Stimulated activated CD4-positive, alpha-beta T cell treated with anti-CD3 and anti-CD28 coated beads, Interleukin-12 subunit alpha, Interleukin-12 subunit beta, amount 100 ng/mL, for 4 hours (primary cell): ENCODE results near the gene FEZ2.

Source experiments
- DNase-seq: peaks from one replicate; pipeline ENCODE4 v3.0.0-alpha.2; 2020

Gene FEZ2

DNA sequence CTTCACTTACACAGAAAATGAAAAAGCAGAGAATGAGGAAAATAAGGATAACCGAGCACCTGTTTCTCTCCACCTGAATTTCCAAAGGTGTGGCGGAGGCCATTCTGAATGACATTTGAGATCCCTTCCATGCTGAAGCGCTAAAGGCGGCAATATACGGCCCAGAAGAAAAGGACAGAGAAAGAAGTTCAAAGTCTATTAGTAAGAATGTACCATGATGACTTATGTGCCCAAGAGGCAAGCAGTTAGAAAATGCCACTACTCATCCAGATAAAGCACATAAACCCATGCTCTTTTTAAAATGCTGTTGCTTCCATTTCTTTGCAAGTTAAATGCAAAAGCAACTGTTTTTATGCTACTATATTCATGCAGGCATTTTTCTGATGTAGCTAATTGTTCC, 37.2 kb downstream of the FEZ2 start:
- DNase-seq = no peak

DNA sequence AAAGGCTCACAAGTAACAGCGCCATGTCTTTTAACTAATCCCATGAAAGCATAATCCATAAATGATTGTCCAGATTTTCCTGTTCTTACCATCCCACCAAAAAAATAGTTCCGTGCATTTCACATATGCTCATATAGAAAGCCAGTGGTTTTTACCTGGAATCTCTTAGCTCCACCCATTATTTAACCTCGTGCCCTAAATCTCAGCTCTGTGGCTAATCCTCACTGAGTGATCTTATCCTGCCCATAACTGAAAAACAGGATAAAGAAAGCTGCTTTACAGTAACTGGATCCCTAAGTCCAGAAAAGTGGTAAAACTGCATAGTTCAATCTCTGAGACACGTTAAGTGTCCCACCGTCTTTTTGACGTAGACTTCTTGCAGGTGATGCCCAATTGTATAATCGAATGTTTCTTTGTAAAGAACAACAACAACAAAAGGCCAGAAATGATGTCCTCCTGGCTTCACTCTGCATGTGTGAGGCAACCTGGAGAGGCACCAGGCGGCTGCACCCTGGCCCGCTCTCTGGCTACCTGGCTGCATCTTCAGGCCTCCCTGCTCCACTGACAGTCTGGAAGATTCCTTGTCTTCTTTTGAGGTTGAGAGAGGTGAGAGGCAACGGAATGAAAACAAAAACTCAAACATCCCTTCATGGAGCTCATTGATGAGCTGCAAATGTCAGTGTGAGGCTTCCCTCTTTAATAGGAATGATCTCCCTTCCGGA, 38.6 kb downstream of the FEZ2 start:
- DNase-seq = no peak

DNA sequence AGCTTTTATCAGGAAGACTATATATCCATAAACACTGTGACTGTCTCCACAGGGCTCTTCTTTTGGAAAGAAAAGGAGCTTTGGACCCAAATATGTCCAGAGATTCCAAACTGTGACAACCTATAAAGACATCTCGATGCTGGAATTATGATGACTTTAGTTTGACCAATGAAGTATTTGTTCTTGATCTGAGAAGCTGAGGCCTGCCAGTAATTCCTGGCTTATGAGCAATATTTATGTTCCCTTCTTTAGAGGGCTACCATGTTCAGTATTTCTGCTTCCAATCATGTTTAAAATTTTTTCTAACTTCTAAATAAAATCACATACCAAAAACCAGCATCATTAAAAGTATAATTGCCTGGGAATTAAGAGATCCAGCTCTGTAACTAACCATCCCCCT, 41.1 kb downstream of the FEZ2 start:
- DNase-seq = no peak

DNA sequence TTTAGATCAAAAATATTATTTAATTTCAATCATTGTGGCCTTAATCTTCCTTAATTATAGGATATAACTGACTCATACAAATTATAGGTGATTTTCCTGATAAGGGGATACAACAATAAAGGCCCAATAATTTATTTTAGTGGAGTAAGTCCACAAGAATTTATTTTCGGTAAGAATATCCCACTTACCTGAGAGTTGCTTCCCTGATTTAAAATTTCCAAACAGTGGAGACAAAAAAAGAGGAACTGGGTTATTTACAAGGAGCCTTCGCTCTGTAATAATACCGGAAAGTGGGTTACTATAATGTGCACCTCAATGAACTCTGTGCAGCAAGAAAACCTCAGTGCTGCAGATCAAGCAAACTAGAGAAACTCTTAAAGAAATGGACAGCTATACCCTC, 42.2 kb downstream of the FEZ2 start:
- no peak for DNase-seq

DNA sequence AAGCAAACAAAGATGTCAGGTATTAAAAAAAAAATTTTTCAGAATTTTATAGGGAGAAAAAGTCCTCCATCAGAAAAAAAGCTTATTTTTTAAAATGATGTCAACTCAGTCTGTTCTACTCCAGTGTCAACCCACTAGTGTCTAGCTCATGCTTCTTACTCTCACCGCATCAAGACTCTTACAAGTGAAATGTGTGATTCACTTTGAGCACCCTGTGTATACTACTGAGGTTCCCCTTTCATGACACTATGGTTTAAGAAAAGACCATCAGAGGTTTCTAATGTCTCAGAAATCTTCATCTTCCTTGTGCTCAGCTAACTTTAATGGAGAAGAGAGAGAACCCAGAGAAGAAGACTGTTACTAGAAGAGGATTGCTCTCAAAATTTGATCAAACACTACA, 43.4 kb downstream of the FEZ2 start:
- DNase-seq = no peak

DNA sequence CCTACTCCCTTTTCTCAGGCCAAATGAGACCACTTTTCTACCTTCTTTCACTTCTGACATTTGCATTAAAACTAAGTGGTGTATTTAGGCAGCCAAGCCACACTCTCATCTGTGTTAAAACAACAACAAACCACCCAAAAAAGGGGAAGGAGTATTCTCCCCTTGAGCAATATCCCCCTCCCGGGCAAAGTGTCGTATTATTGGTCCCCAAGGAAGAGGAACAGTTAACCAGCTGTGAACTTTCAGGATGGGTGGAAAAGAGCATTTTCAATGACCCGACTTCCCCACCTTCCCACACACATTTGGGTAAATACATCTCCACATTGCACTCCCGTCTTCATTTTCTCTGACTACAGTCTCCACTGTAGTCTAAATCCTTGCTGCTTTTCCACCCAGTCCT, 44.3 kb downstream of the FEZ2 start:
- DNase-seq = no peak

DNA sequence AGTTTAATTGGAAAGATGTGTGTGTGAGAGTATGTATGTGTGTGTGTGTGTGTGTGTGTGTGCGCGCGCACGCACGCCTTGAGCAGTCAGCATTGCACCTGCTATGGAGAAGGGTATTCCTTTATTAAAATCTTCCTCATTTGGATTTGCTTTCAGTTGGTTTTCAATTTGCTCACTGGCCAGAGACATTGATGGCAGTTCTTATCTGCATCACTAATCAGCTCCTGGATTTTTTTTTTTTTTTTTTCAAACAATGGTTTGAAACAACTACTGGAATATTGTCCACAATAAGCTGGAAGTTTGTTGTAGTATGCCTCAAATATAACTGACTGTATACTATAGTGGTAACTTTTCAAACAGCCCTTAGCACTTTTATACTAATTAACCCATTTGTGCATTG, 48.0 kb downstream of the FEZ2 start:
- no peak for DNase-seq

DNA sequence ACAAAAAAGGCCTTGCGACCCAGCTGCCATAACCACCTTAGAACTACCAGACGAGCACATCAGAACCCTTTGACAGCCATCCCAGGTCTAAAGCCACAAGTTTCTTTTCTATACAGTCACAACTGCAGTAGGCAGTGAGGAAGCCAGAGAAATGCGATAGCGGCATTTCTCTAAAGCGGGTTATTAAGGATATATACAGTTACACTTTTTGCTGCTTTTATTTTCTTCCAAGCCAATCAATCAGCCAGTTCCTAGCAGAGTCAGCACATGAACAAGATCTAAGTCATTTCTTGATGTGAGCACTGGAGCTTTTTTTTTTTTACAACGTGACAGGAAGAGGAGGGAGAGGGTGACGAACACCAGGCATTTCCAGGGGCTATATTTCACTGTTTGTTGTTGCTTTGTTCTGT, 48.8 kb downstream of the FEZ2 start:
- DNase-seq = no peak

DNA sequence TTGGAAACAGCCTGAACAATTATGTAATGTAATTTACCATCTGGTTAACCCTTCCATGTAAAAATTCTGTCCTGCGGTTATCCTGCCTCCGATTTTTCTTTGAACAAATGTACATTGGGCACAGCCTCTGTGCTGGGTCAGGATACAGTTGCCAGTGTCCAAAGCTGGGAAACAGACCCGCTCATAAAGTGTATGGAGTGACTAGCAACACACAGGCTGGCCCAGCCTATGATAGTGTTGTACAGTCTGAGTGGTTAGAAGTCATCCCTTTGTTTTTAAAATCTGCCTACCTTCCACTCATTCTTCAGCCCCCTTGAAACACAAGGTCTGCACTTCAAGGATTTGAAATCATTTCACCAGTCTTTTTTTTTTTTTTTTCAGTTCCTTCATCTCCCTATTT, 50.1 kb downstream of the FEZ2 start:
- DNase-seq = no peak

DNA sequence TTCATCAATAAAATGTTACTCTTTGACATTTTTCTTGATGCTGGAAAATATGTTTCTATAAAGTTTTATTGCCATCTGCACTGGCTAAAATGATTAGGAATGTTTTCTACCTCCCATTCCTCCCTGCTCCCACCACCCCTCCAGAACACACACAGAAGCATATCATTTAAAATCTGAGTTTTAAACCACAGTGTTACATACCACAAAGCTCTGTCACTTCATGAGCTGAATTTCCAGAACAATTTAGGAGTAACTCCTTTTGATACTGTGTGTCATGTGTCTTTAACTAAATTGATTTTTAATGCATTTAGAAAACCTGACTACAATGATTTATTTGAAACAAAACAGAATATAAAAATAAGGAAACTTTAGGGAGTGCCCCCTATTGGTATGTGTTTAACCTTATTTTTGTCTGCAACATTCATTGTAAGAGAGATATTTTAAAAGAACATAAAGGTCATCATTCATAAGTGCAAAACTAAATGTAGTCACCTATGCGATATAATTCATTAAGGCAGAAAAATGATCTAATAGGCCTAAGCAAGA, 52.0 kb downstream of the FEZ2 start:
- no peak for DNase-seq

DNA sequence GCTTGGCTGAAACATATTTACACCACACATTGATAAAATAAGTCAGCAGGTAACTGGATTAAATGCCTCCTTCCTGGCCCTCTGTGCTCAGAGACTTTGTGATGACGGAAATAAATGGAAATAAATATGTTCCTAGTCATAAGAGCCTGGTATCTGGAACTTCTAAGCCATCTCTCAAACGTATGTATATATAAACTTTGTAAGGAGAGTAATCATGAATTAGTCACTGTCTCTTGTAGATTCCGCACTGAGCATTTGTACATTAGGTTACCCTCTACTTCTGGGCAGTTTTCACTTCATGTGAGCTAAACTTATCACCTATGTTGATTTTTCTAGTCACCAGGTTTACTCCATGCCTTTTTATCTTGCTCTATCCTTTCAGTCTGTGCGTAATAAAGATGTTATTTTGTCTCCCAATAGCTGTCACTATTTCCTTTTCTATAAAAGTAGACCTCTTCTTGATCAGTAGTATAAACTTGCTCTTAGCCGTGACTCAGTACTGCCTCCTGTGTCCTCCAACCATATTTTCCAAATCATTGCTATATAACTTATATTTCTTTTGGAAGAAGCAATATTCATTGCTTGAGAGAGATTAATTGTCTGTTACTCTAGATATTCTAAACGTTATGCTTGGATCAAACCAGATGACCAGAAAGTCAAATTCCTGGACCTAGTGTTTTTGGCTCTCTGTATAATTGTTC, 53.2 kb downstream of the FEZ2 start:
- no peak for DNase-seq

DNA sequence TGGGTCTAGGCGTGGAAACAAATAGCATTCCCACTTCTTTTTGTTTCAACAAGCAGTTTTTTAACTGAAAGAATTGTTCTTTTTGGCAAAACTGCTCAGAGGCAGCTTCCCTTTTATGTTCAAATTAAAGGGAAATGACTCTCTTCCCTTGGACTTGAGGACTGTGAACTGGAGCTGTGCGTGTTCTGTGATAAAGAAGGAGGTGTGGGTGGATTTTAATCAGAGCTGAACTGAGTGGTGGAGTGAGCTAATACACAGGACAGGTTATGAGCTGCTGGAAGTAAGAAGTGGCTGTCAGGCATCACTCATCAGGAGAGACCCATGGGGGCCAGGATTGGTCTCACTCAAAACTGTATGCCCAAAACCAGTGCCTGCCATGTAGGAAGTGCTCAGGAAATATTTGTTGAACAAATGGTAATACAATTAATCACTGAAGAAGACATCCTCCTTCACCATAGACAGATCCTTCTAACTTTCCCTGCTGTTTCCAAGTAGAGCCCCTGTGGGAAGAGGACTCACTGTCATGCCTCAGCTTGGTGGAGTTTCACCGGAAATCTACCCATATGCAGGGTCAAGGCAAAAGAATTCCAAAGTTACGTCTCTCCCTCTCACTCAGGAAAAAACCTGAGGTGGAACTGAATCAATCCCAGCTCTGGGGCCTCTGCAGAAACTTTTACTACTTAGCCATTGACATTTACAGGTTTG, 55.9 kb downstream of the FEZ2 start:
- DNase-seq = no peak

DNA sequence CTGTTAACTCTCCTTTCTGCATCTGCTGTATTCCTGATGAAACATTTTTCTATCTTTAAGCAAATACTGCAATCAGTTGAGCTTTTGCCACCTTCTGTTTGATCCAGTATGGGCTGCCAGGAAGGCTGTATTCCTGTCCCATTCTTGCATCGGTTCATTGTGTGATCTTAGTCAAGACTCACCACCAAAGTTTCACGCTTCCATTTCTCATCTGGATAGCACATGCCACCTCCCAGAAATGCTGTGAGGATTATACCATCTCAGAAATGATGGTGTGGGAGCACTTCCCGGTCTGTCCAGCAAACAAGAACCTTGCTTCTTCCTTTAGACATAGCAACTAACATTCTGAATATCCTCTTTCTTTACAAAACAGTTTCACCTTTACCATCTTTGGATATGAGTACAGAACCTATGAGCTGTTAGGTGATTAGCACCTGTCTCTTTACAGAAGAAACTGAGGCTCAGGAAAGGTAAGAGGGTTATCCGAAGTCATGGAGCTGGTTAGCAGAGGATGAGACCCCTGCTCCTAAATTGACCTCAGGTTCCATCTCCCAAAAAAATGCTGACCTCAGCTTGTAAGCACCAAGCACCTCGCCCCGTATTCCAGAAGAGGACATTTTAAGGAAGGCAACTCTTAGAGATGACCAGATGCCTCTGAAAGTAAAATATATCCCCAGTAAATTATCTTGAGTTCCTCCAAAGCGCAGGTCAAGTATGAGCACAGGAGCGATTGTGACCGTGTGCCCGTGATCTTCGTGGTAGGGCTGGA, 56.8 kb downstream of the FEZ2 start:
- DNase-seq = no peak

DNA sequence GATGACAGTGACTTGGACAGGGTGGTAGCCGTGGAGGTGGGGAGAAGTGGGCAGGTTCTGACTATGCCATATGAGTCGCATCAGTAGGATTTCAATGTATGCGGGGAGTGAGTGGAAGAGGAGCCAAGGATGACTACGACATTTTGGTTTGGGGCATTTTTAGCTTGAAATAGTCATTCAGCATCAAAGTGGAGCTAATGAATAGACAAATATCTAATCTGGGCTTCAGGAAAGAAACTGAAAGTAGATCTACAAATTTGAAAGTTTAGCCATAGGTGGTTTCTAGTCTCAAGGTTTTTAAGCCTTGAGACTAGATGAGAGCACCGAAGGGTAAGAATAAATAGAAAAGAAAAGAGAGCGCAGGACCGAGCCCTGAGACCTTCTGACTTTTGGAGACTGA, 58.3 kb downstream of the FEZ2 start:
- no peak for DNase-seq

DNA sequence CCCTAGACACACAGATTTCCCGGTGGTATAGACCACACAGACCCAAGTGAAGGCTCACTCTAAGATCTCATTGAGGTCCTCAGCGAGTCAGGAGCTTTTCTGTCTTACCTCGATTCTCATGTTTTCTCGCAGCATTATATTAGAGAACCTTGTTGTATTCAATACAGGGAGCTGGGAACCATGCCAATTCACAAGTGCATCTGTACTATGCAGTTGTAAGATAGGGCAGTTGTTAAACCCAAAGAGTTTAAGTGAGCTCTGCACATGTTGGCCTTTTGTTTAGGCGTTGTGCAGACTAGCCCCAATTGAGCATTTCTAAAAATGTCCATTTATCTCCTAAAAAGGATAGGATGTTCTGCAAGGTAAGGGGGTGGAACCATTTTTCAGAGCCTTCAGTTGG, 59.6 kb downstream of the FEZ2 start:
- DNase-seq = no peak

DNA sequence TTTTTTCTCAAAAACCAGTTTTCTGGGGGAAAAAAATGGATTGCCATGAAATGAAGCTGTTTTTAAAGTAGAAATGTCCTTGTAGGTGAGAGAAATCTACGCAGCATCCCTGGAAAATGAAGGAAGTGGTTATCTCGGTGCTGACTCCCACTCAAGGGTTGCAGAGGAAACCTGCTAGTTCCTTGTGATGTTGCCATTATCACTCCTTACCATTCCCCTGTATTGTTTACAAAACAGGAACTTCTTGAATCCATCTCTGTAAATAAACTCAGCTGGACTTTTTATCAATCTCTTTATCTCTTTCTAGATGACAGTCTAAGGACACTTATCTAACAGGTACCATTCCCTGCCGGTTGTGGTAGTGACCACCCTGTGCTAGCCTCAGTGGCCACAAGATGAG, 61.2 kb downstream of the FEZ2 start:
- DNase-seq = no peak

DNA sequence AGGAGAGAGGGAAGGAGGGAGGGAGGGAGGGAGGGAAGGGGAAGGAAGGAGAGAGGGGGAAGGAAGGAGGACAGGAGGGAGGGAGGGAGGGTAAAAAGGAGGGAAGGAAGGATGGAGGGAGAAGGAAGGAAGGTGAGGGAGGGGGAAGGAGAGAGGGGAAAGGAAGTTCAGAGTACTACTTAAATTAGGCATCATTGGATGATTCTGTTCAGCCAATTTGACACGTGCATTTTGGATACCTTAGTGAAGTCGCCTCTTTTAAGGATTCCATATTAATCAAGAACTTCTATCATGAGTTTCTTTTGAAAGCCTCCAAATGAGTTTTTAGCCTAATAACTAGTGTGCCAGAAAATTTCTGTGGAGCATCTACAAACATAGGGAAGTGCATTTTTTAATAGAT, 62.9 kb downstream of the FEZ2 start:
- no peak for DNase-seq

DNA sequence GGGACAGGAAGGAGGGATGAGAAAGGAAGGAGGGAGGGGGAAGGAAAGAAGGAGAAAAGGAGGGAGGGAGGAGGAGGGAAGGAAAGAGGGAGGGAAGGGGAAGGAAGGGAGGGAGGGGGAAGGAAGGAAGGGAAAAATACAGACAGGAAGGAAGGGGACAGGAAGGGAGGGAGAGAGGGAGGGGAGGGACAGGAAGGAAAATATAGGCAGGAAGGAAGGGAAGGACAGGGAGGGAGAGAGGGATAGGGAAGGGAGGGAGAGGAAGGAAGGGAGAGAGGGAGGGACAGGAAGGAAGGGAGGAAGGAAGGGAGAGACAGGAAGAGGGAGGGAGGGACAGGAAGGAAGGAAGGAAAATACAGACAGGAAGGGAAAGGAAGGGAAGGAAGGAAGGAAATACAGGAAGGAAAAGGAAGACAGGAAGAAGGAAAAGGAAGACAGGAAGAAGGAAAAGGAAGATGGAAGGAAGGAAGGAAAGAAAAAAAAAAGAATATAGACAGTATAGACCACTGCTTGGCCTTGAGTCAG, 63.6 kb downstream of the FEZ2 start:
- DNase-seq = no peak

DNA sequence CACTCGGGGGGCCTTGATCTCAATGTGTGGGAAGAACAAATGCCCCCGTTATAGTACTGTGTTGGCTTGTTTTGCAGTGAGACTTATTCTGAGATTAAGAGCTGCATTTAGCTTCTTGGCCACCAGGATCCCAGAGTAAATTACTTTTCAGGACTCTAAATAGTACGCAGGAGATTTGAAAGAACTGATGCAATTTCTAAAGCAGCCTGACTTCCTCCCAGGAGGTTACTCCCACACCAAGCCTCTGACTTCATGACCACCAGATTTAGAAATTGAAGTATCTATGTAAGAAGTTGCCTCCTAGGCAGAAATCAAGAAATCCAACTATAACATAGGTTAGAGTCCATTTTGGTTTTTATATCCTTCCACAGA, 67.0 kb downstream of the FEZ2 start:
- no peak for DNase-seq

DNA sequence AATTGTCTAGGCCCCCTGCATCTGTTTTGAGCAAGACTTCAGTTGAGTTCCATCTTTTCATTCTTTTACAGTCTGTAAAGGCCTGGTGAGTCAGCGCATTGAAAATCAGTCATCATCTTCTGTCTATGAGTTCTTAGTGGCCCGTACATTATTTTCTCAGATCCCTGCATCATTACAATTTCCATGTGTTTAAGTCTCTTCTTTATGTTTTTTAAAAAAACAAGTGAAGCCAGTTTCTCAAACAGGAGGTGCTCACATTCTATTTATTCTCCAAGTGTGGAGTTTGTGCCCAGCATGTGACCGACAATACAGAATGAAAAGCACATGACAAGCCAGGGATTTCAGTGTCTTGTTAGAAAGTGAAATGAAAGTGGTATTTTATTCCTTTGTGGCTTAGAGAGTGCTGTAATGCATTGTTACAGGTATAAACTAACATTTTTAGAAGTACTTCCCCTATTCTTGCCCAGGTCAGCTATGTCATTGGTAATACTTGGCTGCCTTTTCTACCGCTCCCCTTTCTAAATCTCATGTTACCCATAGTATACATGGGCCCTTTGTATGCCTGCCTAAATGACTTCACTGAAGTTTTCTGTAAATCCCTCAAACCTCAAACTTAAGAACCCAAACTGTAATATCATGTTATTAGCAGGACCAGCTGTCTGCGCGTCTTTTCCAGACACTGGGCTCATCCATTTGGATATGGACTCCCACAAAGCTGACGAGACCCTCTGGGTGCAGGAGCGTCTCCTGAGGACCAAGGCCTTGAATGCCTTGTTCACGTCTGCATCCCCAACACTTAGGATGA, 67.6 kb downstream of the FEZ2 start:
- DNase-seq = no peak

DNA sequence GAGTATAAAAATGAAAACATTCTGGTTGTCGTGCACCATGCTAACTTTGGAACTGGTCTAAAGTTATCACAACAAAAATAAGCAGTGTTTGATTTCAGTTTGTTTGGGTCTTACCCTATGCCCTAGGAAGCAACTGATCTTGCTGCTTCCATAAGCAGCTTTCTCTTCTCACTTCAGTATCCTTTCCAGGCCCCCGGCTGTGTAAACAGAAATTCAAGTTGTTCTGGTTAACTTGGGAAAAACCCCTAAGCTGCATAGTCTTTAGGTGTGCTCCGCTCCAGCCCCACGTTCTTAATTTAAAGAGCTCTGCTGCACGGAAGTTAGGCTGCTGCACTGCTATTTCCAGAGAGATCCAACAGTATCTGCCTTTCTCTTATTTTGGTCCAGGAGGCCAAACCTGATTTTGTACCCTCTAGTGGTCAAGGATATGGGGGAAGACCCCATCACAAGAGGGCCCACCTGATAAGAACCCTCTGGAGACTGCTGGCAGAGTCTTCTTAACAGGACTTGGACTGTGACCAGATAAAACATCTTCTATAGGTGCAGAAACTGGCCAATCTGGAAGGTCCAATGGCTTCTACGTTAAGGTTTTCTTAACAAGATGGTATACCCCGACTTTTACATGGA, 69.1 kb downstream of the FEZ2 start:
- no peak for DNase-seq

DNA sequence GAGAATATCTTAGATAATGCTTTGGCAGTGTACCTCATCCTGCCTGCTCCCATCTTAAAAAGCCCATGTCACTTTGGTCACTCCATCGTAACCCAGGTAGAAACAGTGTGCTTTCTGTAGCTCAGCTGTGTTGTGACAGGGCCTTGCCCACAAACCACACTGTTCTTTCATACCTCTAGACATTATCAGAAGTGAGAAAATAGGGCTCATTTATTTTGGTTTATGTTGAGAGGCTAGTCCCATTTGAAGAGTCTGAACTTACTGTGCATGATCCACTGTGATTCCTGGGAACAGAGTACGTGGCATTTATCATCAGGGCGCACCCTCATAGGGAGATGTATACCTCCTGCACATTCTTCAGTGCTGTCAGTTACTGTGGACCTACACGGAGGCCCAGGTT, 69.7 kb downstream of the FEZ2 start:
- no peak for DNase-seq
